Measurements from ENCODE around the gene PRKCE.
"Not testable (repeated sequence)": the region's sequence is repeated elsewhere in the genome, so short reads cannot be mapped to it uniquely, and the experiment has no call there.

The PRKCE gene

DNA sequence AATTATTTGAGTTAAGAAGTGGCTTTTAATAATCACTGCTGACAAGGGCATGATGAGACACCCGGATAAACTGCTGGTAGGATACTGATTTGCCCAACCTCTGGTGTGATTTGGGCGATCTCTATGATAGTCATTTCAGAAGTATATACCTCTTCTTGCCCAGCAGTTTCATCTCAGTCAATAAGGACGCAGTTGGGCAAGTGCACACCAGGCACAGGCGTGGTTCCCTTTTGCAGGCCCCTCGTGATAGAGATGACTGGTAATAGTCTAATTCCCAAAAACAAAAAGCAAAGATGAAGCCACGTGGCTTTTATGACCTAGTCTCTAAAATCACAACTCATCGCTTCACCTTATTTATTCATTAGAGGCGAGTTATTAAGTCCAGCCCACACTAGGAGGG, 246.4 kb downstream of the PRKCE start:
- peak; percentile 92 for DNase-seq

DNA sequence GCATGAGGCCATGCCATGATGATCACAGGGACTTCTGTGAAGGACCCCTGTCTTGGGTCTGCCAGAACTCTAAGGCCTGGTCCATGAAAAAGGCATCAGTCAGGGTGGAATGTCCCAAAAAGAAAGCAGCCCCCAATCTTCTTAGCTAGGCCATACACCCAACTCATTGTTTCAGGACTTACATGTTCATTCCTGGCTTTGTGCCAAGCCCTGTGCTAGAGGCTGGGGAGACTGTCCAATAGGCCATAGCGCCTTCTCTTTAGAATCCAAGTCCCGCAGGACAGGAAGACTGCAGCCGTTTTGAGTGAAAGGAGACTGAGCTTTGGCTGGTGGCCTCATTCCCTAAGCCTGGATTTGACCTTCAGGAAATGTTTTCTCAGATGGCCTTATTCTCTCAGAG, 247.3 kb downstream of the PRKCE start:
- no peak for DNase-seq

DNA sequence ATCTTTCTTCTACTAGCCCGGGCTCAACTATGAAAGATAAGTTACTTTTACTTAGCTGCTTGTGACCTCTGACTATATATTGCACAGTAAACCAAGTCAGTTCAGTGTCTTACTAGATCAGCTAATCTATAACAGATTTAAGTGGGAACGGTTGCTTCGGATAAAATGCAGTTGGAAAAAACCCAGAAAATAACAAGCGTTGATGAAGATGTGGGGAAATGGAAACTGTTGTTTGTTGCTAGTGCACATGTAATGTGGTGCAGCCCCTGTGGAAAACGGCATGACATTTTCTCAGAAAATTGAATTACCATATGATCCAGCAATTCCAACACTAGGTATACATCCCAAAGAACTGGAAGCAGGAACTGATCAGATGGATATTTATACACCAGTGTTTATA, 248.5 kb downstream of the PRKCE start:
- DNase-seq, result no peak

DNA sequence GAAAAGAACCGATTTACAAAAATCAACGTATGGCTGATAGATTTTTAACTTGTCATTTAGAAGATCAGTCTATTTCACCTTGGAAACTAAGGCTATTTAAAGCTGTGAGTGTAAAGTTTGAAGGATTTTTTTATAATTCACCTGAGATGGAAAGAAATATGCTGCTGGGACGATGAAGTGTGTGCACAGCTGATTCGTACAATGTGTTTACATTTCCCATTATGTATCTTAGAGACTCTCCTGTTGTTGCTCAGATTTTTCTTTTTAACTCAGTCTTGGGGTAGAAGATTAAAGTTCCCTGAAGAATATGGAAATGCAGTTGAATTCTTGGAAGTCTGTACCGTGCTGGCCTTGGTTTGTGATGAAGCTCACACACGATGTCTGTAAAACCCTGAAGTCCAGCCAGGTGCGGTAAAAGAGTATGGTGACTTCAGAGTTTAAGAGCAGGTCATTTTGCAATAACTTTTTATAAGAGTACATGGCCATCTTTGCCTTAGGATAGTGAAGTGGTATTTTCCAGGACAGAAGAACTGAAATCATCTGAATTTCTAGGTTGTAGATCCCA, 250.1 kb downstream of the PRKCE start:
- DNase-seq, result no peak

DNA sequence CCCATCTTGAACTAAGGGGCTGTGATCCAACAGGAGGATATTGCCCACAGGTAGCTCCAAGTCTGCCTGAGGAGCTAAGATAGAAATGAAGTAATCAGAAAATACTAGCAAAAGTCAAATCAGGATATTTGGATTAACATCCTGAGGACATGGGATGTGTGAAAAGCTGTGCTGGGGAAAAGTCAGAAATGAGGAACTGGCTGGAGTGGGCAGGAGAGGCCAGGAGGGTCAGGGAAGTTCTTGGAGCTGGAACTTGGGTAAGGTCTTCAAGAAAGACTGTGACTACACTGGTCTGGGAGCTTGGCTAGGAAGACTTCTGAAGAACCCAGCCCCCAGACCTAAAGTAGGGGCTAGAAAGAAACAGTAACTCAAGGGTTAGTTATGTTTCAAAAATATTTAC, 250.9 kb downstream of the PRKCE start:
- DNase-seq, result no peak

GRCh38 chr2:45902781-45903375, 251.4 kb downstream of the PRKCE start:
- no peak for DNase-seq

- no peak for DNase-seq
These were observed 252.9 kb downstream of the PRKCE start for GRCh38 chr2:45904267-45904945.

GRCh38 chr2:45904946-45905631, 253.6 kb downstream of the PRKCE start:
- no peak for DNase-seq

DNA sequence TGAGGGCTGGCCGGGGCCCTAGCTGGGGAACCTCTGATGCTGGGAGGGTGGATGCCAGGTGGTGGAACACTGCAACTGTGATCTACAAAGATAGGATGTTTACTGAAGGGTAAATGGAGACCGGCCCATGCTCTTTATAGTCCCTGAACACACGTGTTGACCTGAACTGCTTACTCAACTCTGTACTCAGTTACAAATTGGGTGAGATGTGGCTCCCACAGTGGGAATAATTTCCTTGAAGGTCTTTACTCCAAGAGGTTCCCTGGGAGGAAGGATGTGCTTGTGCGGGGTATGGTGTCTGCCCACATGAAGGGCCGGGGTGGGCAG, 254.1 kb downstream of the PRKCE start:
- no peak for DNase-seq

GRCh38 chr2:45907592-45907991, 256.1 kb downstream of the PRKCE start:
- no peak for DNase-seq

DNA sequence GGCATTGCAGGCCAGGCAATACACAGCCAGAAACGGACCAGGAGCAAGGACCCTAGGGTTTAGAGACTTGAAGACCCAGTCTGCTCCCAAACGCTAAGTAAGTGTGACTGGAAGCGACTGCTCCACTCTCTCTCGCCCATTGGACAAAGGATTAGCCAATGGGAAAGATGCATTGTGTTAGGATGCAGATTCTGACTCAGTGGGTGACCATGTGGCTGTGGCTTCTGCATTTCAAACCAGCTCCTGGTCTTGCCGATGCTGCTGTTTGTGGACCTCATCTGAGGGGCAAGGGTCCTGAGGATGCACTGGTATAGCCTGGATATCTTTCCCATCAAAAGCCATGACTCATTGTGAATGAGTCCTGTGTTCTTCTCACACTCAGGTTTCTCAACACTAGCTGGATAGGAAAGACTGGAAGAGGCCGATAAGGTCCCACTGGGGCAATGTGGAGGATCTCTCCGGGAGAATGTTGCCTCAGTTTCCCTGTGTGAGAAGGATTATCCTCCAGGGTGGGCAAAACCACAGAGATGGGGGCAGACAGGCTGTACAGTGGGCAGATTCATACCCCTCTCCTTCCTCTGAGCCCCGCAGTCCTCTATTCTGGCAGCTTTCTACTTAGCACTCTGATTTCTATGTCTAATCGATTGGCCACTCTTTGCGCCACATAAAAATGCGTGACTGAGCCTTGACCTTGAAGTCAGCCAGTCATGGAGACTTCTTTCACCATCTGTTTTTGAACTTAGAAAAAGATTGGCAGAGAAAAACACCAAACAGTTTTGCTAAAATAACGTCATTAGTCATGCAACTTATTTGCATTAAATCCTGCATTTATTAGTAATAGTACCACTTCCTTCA, 257.1 kb downstream of the PRKCE start:
- DNase-seq, result no peak

GRCh38 chr2:45909171-45909565, 257.7 kb downstream of the PRKCE start:
- DNase-seq, result no peak

DNA sequence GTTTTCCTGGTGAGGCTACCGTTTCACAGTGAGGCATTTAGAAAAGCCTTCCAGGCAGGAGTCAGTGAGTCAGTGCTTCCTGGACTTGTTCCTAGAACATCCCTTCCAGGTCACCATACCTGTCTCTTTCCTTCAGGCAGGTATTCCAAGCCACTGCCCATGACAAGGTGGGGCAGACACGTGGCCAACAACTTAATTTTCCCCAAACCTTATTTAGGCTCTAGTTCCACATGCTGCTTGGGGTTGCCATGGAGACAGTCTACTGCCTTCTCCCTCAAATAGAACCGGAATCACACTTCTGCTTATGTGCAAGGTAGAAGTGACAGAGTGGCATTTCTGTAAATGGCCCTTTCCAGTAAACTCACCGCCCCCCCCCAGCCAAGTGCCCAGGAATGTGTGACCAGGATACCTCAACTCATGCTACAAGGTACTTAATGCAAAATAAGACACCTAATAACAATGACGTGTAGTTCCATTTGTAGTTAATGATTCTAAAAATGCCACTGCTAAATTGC, 258.3 kb downstream of the PRKCE start:
- no peak for DNase-seq

DNA sequence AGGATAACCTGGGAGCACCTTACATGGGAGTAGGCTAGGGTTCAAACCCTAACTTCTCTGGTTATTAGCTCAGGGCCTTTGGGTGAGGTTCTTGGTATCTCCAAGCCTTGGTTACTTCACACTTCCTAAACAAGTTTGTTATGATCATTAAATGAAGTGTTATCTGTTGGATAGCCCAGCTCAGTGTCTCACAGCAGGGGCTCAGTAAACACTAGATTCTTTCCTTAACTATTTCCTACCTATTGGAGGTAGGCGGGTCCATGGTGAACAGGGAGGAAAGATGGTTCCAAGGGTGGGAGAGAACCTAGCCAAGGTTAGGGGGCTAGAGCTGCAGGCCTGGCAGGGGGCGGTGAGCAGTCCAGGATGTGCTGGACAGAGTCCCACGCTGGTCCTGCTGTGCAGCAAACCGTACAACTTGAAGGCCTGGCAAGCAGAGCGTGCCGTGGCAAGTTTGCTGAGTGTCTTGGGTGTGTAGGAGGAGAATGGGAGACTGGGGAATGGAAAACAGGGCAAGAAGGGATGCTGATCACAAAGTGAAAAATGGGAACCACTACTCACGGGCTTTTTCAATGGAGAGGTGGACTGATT, 259.1 kb downstream of the PRKCE start:
- DNase-seq, result no peak

GRCh38 chr2:45911538-45911937, 260.1 kb downstream of the PRKCE start:
- DNase-seq, result no peak

GRCh38 chr2:45912109-45912508, 260.6 kb downstream of the PRKCE start:
- DNase-seq, result no peak

- DNase-seq, result no peak
These were observed 262.1 kb downstream of the PRKCE start for GRCh38 chr2:45913539-45913938.

DNA sequence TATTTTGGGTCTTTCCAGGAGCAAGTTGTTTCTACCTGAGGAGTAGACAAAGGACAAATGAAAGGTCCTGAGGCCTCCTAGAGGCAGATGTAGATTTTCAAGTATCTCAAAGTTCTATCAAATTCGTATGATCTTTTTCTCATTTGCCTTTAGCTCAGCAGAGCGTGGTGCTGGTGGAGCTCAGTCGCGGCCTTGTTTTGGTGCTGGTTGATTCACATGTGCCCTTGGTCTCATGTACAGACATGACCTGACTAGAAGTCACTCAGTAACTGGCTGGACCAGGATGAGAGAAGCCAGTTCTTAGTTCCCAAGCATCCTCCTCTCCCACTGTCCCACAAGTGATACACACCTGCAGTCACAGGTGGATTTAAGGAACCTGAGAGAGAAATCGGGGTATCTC, 264.0 kb downstream of the PRKCE start:
- DNase-seq, result no peak

GRCh38 chr2:45917561-45918176, 266.2 kb downstream of the PRKCE start:
- not testable (repeated sequence) for DNase-seq

- DNase-seq, result no peak
These were observed 267.1 kb downstream of the PRKCE start for GRCh38 chr2:45918463-45919159.

- DNase-seq, result no peak
These were observed 267.7 kb downstream of the PRKCE start for GRCh38 chr2:45919160-45919650.

Measured in inflammatory macrophage treated with lipopolysaccharide for 4 hours (primary cell).